Loucy (cell line): ENCODE results near the gene CLDN24.

Source experiments
- H2AFZ ChIP-seq: fragments of 200-600 bp; sonication (generic); 2 replicates; pipeline ENCODE4 v1.6.0; 2016; ENCODE audit warnings: antibody characterized with exemption, mild to moderate bottlenecking, low read length, moderate library complexity
- H3F3A ChIP-seq: fragments of 200-600 bp; 2 replicates; pipeline ENCODE4 v1.6.0; 2016; ENCODE audit warnings: antibody characterized with exemption, low read depth, mild to moderate bottlenecking
- H3K27me3 ChIP-seq: fragments of 200-600 bp; sonication (generic); 2 replicates; pipeline ENCODE4 v1.6.1; 2014; ENCODE audit warnings: low read length, mild to moderate bottlenecking; ENCODE audit not compliant: insufficient read depth, poor library complexity, severe bottlenecking
- H3K36me3 ChIP-seq: fragments of 200-600 bp; sonication (generic); 2 replicates; pipeline ENCODE4 v1.6.1; 2016; ENCODE audit warnings: low read length; ENCODE audit not compliant: insufficient read depth
- H3K4me1 ChIP-seq: fragments of 200-600 bp; sonication (generic); 2 replicates; pipeline ENCODE4 v1.5.1; 2014; ENCODE audit warnings: low read length, mild to moderate bottlenecking; ENCODE audit not compliant: insufficient read depth, poor library complexity, severe bottlenecking
- H3K4me2 ChIP-seq: fragments of 200-600 bp; sonication (generic); 2 replicates; pipeline ENCODE4 v1.6.0; 2014; ENCODE audit warnings: antibody characterized with exemption, low read length, low read depth, mild to moderate bottlenecking; ENCODE audit not compliant: poor library complexity, severe bottlenecking
- H3K4me3 ChIP-seq: fragments of 200-600 bp; sonication (generic); 2 replicates; pipeline ENCODE4 v1.5.1; 2014; ENCODE audit warnings: low read length, mild to moderate bottlenecking, mixed read lengths; ENCODE audit not compliant: poor library complexity, severe bottlenecking
- H3K79me2 ChIP-seq: fragments of 200-600 bp; sonication (generic); 2 replicates; pipeline ENCODE4 v1.6.1; 2014; ENCODE audit warnings: low read length; ENCODE audit not compliant: insufficient read depth
- H3K9ac ChIP-seq: fragments of 200-600 bp; sonication (generic); 2 replicates; pipeline ENCODE4 v1.6.0; 2014; ENCODE audit warnings: mild to moderate bottlenecking, low read depth, low read length, moderate library complexity; ENCODE audit not compliant: poor library complexity, severe bottlenecking
- H3K9me2 ChIP-seq: fragments of 200-600 bp; sonication (generic); replicated peaks from 2 replicates; pipeline ENCODE4 v1.6.1; 2016; ENCODE audit warnings: low read depth, low read length, mixed read lengths
- H3K9me3 ChIP-seq: fragments of 200-600 bp; sonication (generic); 2 replicates; pipeline ENCODE4 v1.6.1; 2014; ENCODE audit warnings: mild to moderate bottlenecking, antibody characterized with exemption, low read length, low read depth; ENCODE audit not compliant: insufficient read depth
- H4K20me1 ChIP-seq: fragments of 200-600 bp; sonication (generic); 2 replicates; pipeline ENCODE4 v1.6.0; 2014; ENCODE audit warnings: antibody characterized with exemption, low read length, mild to moderate bottlenecking; ENCODE audit not compliant: insufficient read depth, poor library complexity, severe bottlenecking
- CTCF ChIP-seq: fragments of 200-600 bp; sonication (generic); conservative IDR thresholded peaks from 2 replicates; pipeline ENCODE4 v1.5.1; 2014; ENCODE audit warnings: mild to moderate bottlenecking, antibody characterized with exemption, low read length
- EZH2phosphoT487 ChIP-seq: fragments of 200-600 bp; IDR thresholded peaks from 2 replicates; pipeline ENCODE4 v1.6.1; 2018; ENCODE audit warnings: antibody characterized with exemption, mild to moderate bottlenecking, moderate library complexity, borderline replicate concordance

CLDN24 gene

GRCh38 chr4:183300655-183301054, 21.6 kb downstream of the CLDN24 start:
- H3K9me2 ChIP-seq, result no peaks in the 10 kb centered on the region
- no peaks in the 10 kb centered on the region for H3F3A ChIP-seq
- H3K36me3 ChIP-seq, result no peaks in the 10 kb centered on the region
- H3K27me3 ChIP-seq, result no peaks in the 10 kb centered on the region
- H3K4me1 ChIP-seq, result no peaks in the 10 kb centered on the region
- no peak overlapping the region for H3K9ac ChIP-seq
- no peak for TF ChIP-seq CTCF
- TF ChIP-seq EZH2phosphoT487, result no peak
- H2AFZ ChIP-seq, result no peak overlapping the region
- H3K4me3 ChIP-seq, result no peak overlapping the region
- no peaks in the 10 kb centered on the region for H3K9me3 ChIP-seq
- H4K20me1 ChIP-seq, result no peaks in the 10 kb centered on the region
- H3K79me2 ChIP-seq, result no peaks in the 10 kb centered on the region
- H3K4me2 ChIP-seq, result no peak overlapping the region

- Histone ChIP-seq H3K9ac (no peak overlapping the region), H3K9me2 (no peaks in the 10 kb centered on the region), H3K9me3 (no peaks in the 10 kb centered on the region), H3K27me3 (no peaks in the 10 kb centered on the region), H3K79me2 (no peaks in the 10 kb centered on the region), H3F3A (no peaks in the 10 kb centered on the region), H4K20me1 (no peaks in the 10 kb centered on the region), H2AFZ (no peak overlapping the region), H3K4me2 (no peak overlapping the region), H3K4me3 (no peak overlapping the region), H3K4me1 (no peaks in the 10 kb centered on the region), H3K36me3 (no peaks in the 10 kb centered on the region)
- TF ChIP-seq CTCF, result no peak
- no peak for TF ChIP-seq EZH2phosphoT487
These were observed 22.2 kb downstream of the CLDN24 start for GRCh38 chr4:183300070-183300469.

- Histone ChIP-seq H3K4me2 (no peak overlapping the region), H3K79me2 (no peaks in the 10 kb centered on the region), H3K27me3 (no peaks in the 10 kb centered on the region), H3K4me1 (no peaks in the 10 kb centered on the region), H4K20me1 (no peaks in the 10 kb centered on the region), H3F3A (no peaks in the 10 kb centered on the region), H2AFZ (no peak overlapping the region; the same call in 1 of the 2 replicates), H3K9me2 (no peaks in the 10 kb centered on the region), H3K4me3 (no peak overlapping the region), H3K36me3 (no peaks in the 10 kb centered on the region), H3K9ac (no peak overlapping the region), H3K9me3 (no peaks in the 10 kb centered on the region)
- no peak for TF ChIP-seq EZH2phosphoT487
- TF ChIP-seq CTCF, result no peak
These were observed 22.8 kb downstream of the CLDN24 start for GRCh38 chr4:183299464-183299863.
